Measurements from ENCODE around the gene NRROS.
A peak's percentile ranks its signal among the peaks of the same experiment; 100 is the strongest.

NRROS gene

GRCh38 chr3:196684548-196685407, 45.3 kb downstream of the NRROS start:
- DNase-seq: peak; percentile 58

DNA sequence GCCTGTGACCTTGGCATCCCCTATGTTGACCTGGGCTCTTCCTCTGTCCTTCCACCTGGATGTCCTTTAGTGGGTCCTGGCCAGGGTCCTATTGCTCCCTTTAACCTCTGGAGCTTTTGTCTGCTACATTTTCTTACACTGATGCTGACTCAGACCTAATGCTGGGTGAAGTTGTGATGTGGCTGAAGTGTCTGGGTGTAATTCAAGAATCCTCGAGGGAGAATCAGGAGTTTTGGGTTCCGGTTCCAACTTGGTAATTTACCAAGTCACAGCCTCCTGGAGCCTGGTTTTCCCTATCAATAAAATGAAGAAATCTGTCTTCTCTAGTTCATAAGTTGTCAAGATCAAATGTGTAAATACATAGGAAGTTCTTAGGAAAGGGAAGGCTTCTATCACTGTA, 46.9 kb downstream of the NRROS start:
- DNase-seq: no peak

- DNase-seq: no peak
Measured at GRCh38 chr3:196688349-196688748, 48.9 kb downstream of the NRROS start.

DNA sequence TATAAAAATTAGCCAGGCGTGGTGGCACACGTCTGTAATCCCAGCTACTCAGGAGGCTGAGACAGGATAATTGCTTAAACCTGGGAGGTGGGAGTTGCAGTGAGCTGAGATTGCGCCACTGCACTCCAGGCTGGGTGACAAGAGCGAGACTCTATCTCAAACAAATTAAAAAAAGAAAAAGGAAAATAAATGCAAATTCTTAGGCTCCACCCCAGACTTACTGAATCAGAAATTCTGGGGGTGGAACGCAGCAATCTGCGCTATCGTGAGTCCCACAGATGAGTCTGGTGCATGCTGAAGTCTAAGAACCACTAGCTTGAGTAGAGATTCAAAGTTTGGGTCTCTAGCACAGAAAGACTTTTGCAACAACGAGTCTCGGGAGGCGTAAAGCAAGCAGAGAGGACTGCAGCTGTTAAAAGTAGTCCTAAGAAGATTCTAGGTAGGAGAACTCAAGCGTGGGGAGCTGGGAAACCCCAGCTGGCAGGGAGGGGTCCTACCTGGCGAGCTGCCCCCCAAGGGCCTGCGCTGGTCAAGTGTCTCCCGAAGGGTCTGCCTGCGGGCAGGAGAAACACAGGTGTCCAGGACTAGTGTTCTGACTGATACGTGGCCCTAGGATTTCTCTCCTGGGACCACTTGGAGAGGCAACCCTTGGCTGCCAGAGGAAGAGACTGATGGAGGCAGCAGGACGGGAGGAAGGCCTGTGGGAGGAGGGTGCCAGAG, 50.6 kb downstream of the NRROS start:
- no peak for DNase-seq

GRCh38 chr3:196691386-196691785, 51.9 kb downstream of the NRROS start:
- no peak for DNase-seq

DNA sequence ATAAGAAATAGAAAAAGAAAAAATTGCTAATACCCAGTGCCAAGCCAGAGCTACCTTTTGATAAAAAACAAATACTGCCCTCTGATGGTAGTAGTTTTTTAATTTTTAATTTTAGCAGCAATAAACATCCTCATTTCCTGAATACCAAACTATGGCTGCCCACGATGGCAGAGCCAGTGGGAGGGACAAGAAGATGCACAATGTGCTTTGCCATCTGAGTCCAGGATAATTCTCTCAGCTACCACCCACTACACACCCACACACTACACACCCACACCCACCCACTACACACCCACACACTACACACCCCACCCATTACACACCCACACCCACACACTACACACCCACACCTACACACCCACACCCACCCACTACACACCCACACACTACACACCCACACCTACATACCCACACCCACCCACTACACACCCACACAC, 54.7 kb downstream of the NRROS start:
- DNase-seq: no peak

- DNase-seq: no peak
Measured at GRCh38 chr3:196694941-196695848, 55.7 kb downstream of the NRROS start.

DNA sequence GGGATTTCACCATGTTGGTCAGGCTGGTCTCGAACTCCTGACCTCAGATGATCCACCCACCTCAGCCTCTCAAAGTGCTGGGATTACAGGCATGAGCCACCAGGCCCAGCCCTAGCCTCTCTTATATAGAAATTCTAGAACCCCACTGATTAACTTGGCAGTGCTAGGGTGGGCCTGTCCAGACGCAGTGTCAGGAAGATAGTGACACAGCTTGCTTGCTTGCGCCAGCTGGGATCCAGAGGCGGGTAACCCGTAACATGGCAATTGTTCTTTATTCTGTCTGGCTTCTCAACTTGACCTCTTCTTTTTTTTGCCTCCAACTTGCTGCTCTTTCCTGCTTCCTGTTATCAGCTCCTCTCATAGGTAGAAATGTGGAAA, 56.3 kb downstream of the NRROS start:
- no peak for DNase-seq

DNA sequence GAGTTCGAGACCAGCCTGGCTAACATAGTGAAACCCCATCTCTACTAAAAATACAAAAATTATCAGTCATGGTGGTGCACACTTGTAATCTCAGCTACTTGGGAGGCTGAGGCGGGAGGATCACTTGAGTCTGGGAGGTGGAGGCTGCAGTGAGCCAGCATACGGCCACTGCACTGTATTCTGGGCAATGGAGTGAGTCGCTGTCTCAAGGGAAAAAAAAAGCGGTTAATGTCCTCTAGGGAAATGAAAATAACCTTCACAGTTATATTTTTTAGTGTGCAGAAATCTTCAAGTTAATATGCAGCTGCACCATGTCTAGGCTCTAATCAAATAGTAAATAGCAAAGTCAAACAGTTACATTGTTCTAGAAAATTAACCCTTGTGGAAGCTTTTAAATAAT, 57.8 kb downstream of the NRROS start:
- DNase-seq: no peak

GRCh38 chr3:196699749-196700148, 60.3 kb downstream of the NRROS start:
- DNase-seq: no peak

- DNase-seq: no peak
Measured at GRCh38 chr3:196700801-196701200, 61.3 kb downstream of the NRROS start.

GRCh38 chr3:196706327-196706726, 66.8 kb downstream of the NRROS start:
- no peak for DNase-seq

GRCh38 chr3:196706731-196707130, 67.2 kb downstream of the NRROS start:
- DNase-seq: no peak

GRCh38 chr3:196707566-196707965, 68.1 kb downstream of the NRROS start:
- no peak for DNase-seq

DNA sequence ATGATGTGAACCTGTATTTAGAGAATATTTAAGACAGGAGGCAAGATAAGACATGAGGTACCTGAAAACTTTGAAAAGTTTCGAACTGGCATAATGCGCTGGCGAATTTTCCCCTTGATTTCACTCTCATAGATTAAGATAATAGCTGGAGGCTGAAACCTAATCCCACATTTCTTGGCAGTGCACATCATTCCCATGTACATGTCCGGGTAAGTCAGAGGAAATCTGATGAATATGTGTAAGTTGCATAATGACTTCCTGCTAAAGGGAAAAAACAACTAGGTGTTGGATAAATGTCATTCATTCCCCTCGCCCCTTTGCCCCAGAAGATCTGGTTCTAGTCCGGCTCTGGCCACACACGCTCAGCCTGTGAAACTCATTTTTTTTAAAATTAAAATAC, 69.0 kb downstream of the NRROS start:
- no peak for DNase-seq
